NCI-H446 (cell line): ENCODE results near the gene POLRMT.
A peak's percentile ranks its signal among the peaks of the same experiment; 100 is the strongest.

Experiments
- DNase-seq, 2 experiments: peaks; one replicate each; lab custom pipeline; 2025; lab: John Stamatoyannopoulos, UW

POLRMT gene

DNA sequence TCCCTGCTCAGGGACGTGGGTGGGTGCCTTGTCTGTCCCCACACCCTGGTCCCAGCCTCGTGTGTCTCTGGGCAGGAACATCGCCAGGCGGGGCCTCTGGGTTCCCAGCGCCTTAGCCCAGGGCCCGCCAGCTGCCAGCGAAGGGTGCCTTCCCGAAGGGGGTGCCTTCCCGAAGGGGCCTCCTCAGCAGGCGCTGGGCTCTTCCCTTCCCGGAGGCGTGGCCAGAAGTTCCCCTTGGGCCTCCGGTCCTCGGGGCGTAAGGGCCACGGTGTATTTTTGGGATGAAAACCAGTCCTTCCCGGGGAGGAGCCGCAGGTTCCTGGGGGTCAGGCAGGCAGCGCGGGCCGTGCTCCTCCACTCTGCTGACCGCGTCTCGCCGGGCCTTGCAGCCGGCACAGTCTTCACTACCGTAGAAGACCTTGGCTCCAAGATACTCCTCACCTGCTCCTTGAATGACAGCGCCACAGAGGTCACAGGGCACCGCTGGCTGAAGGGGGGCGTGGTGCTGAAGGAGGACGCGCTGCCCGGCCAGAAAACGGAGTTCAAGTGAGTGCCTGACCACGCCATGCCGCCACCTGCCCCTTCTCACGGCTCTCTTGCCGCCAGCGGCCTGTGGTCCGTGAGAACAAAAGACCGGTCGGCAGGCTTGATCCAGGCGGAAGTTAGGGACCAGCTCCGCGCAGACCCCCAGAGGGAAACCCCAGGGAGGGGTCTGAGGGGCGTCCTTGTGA lies 54.1 kb downstream of the POLRMT start:
- no peak for DNase-seq

DNA sequence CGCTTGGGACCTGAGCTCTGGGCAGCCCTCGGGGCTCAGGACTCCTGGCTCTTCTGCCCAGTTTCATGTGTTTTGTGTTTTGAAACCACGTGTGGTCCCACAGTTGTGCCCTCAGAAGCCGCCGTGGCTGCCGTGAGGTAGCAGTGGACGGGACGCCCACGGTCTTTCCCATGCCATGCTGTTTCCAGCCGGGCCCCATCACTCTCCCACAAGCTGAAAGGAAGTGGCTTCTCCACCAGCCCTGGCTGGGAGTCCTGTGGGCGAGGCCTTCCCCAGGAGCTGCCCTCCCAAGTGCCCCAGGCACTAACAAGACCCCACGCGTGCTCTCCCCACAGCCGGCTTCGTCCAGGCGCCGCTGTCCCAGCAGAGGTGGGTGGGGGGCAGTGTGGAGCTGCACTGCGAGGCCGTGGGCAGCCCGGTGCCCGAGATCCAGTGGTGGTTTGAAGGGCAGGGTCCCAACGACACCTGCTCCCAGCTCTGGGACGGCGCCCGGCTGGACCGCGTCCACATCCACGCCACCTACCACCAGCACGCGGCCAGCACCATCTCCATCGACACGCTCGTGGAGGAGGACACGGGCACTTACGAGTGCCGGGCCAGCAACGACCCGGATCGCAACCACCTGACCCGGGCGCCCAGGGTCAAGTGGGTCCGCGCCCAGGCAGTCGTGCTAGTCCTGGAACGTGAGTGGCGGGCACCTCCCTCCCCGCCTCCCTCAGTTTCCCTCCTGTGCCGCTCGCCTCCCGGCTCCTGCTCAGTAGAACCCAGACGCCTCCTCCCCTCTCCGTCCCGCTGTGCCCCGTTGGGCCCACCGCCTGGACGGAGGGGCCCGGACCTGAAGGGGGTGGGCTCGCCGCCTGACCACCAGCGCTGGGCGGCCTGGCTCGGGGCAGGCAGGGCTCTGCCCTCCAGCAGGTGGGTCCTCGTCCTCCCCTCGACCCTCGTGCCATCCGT lies 55.6 kb downstream of the POLRMT start:
- DNase-seq, result no peak

DNA sequence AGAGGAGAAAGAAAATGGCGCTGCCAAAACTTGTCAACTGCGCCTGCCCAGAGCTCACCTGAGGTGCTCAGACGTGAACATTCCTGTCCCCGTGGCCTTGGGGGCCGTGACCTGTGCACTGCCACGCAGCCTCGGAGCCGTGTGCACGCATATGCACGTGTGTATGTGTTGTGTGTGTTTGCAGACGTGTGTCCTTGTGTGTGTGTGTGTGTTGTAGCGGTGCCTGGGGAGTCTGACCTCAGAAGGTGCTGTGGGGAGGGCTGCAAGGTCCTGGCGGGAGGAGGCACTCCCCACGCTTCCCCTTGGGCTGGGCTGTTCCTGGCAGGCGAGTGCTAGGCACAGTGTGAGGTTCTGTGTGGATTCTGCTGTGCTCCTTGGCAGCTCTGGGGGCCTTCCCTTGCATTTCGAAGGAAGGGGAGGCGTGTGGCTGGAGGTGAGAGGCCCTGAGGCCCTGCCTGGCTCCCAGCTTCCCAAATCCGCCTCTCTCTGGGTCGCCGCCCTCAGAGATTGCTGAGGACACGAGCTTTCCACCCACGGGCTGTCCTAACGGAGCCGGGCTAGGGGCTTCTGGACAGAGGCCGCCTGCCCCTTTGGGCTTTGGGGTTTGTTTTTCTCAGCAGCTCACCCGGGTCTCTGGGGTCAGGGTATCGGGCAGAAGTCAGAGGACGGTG lies 56.4 kb downstream of the POLRMT start:
- DNase-seq, result no peak

DNA sequence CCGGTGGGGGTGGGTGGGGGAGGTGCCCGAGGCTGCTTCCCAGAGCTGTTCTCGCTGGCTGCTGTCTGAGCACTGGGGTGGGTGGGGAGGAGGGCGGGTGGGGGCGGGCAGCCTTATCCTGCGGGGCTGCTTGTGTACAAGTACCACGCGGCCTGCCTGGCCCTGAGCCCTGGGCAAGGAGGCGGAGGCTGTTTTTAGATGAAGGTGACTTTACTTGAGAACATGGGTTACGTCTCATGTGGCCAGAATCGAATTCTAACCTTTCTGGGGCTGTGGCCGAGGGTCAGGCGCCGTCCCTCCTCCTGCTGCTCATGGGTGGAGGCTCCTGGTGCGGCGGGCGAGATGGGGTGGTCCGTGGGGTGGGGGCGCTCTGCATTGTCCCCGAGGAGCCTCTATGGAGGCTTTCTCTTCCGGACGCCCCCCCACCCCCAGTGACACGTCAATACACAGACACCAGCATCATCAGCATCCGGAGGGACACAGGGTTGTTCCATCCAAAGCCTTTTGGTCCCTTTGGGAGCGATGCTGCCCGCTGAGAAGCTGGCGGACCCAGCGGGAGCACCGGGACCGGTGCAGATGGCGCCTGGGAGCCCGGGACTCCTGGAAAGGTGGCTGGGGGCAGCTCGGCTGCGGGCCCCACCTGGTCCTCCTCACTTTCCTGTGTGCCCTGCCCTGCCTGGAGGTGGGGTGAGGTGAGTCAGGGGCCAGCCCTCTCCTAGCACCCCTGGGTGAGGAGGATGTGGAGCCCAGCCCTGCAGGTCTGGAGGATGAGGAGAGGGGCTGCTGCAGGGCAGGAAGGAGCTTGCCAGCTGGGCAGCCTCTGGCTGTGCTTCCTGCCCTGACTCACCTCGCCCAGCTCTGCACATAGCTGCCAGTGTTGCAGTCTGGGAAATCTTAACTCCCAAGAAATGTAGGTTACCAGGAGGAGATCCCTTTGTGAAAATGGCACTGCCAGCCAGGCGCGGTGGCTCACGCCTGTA lies 57.5 kb downstream of the POLRMT start:
- no peak for DNase-seq

- DNase-seq, result no peak
These were observed 58.4 kb downstream of the POLRMT start for GRCh38 chr19:574658-575526.

DNA sequence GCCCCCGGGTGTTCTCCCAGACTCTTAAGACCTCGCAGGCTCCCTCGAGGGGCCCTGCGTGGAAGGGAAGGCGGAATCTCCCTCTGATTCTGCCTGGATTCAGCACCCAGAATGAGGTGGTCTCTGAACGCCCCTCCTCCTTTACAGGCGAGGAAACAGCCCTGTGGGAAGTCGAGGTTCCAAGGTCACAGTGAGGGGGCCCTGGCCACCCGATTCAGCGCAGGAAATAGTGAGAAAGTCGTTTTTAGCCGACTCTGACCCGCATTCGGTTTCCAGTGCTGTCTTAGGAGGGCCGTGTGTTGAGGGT lies 59.9 kb downstream of the POLRMT start:
- DNase-seq, result no peak

GRCh38 chr19:572743-573518 lies 60.4 kb downstream of the POLRMT start:
- peak in 1 of 2 experiments; percentile 60 for DNase-seq

DNA sequence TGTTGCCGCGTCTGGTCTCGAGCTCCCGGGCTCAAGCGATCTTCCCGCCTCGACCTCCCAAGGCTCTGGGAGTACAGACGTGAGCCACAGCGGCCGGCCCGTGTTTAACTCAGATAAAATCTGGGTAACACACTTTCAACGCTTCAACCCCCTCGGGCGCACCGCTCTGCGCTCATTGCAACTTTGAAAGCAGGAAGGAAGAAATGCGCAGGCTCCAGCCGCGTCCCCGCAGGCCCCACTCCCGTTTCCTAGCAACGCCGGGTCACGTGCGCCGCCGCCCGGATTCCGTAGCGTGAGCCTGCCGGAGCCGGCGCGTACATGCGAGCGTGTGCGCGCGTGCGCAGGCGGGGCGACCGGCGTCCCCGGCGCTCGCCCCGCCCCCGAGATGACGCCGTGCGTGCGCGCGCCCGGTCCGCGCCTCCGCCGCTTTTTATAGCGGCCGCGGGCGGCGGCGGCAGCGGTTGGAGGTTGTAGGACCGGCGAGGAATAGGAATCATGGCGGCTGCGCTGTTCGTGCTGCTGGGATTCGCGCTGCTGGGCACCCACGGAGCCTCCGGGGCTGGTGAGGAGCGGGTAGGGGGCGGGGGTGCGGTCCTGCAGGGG lies 61.1 kb downstream of the POLRMT start, which contains the start of gene BSG:
Gene BSG (plus strand): TSS at position 457 of the 603 bp plus-strand sequence. CDS start 39 bp downstream, at position 496.
- DNase-seq, result peak; percentile 94 to 99

DNA sequence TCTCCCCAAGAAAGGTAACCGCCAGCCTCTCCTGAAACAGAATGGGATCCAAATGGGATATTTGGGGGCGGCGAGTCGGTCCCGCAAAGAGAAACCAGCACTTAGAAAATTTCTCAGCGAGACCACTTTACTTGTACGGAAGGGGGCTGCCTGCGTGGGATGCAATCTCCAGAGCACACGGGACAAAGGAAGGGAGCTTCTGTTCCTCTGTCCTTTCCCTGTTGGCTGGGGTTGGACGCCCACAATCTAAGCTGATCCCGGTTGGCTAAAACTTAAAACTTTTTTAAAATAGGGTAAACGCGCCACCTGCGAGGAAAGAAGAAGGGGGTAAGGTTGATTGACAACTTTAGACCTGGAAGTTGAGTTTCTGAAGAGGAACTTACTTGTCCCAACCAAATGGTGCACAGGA lies 61.8 kb downstream of the POLRMT start:
- peak; percentile 60 for DNase-seq

- peak; percentile 51 to 85 for DNase-seq
These were observed 62.3 kb downstream of the POLRMT start for GRCh38 chr19:570937-571565.

- DNase-seq, result no peak
These were observed 63.1 kb downstream of the POLRMT start for GRCh38 chr19:570251-570686.

DNA sequence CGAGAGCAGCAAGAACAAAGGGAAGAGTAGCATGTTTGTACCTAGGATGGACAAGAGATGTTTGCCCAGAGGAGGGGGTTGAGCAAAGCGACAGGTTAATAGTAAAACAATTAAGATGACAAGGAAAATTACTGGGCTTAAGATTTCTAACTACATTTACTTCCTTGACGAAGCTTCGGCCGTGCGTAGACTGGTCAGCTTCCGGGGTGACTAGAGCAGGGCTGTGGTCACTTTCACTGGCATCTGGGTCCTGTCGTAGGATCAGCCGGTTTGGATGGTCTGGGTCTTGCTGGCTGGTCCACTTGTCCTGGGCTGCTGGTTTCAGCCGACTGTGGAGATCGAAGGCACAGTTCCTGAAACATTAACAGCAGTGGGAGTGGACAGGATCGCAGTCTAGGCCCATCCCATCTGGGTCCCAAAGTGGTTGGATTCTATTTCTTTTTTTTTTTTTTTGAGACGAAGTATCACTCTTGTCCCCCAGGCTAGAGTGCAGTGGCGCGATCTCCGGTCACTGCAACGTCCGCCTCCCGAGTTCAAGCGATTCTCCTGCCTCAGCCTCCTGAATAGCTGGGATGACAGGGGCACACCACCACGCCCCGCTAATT lies 65.9 kb downstream of the POLRMT start:
- DNase-seq, result no peak
